ENCODE data around the gene NOX4.

DNA sequence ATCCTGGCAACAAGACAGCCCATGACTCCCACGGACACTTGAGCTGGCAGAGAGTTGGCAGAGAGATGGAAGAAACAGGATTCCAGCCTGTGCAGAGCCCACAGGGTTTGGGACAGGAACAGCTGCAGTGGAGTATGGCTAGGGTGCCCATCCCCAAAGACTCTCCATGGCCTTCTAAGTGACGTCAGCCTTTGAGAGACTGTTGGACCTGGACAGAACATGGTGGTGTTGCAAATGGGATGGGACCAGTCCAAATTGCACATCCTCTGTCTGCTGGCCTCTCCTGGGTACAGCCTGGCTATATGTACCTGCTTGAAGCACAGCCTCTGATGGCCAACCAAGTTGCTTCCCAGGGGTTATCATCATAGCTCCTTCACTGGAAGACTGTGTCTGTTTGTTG, 34.5 kb downstream of the NOX4 start:
- TF ChIP-seq CTCF (IDR thresholded peaks at IDR 0.05) (no peak), POLR2AphosphoS5 (IDR thresholded peaks at IDR 0.05) (no peak), POLR2A (IDR thresholded peaks at IDR 0.05) (no peak)
